Measurements from ENCODE around the gene SLC16A3.

The SLC16A3 gene

DNA sequence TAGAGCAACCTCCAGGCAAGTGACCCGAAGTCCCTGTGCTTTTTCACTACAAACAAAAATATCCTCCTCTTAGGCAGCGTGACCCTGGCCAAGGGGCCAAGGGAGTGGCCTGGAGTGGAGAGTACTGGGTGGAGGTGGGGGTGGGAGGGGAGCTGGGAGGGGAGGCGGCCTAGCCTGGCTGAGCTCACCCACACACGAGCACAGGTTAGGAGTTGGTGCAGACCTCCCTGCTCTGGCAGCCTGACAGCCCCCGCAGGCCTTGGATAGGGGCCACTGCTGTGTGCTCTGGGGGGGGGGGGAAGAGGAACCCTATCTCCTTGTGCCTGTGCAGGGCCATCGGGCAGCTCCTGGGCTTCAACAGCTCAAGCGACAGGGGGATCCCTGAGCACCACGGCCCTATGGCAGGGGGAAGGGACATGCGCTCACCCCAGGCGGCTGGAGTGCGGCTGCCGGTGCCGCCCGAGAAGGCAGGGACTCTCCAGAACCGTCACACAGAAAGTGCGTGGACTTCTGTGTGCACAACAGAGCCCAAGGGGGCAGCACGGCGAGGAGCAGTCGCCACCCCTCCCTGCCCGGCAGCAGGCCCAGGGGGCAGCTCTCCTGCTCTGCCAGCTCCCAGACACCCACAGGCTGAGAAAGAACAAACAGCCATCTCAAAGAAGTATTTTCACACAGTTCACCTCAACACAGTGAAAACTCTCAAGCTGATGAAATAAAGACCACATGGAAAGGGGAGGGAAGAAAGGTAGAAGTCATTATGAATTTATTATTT lies 13.3 kb downstream of the SLC16A3 start:
- TF ChIP-seq GATA2 (IDR thresholded peaks at IDR 0.05; ENCODE audit: low read depth, low read length) (no peak), GATA3 (IDR thresholded peaks at IDR 0.05; ENCODE audit: low read depth, low read length) (no peak)

DNA sequence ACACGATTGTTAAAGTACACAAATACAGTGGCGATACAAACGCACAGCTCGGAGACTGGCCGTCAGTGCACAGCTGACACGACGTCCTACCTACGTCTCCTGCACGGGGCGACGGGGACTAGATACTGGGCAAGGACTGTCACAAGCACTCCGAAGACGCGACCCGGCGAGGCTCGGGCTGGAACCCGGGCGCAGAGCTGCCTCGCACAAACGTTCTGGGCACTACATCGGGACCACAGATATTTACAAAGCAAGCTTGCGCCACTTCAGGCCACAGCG lies 13.8 kb downstream of the SLC16A3 start:
- TF ChIP-seq GATA3 (IDR thresholded peaks at IDR 0.05; ENCODE audit: low read depth, low read length) (no peak), GATA2 (IDR thresholded peaks at IDR 0.05; ENCODE audit: low read depth, low read length) (no peak)

DNA sequence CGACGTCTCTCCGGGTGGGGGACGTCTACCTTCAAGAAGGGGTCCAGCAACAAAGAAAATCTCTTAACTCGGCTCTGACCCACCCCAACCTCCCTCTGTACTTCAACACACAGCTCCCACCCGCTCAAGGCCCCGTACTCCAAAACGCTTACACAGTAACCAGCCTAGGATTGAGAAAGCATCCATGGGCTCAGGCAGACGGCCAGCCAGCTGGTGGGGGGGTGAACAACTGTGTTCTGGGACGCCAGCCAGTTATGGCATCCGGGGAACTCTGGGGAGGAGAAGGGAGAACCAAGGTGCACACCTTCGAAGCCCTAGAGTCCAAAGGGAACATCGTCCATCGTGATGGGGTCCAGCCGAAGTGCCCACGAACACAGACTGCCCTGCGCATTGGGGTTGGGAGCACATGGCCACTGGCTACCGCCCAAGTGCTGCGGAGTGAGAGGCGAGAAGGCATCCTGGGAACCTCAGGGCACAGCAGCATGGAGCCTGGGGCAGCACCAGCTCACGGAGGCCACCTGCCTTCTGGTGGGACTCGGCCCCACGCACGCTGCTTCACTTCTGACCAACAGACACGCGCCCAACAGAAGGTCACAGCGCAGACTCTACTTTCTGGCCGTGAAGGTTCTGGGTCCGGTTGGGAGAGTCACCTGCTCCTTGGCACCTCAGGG lies 14.3 kb downstream of the SLC16A3 start:
- TF ChIP-seq GATA3 (IDR thresholded peaks at IDR 0.05; ENCODE audit: low read depth, low read length): no peak
- TF ChIP-seq GATA2 (IDR thresholded peaks at IDR 0.05; ENCODE audit: low read depth, low read length): no peak

DNA sequence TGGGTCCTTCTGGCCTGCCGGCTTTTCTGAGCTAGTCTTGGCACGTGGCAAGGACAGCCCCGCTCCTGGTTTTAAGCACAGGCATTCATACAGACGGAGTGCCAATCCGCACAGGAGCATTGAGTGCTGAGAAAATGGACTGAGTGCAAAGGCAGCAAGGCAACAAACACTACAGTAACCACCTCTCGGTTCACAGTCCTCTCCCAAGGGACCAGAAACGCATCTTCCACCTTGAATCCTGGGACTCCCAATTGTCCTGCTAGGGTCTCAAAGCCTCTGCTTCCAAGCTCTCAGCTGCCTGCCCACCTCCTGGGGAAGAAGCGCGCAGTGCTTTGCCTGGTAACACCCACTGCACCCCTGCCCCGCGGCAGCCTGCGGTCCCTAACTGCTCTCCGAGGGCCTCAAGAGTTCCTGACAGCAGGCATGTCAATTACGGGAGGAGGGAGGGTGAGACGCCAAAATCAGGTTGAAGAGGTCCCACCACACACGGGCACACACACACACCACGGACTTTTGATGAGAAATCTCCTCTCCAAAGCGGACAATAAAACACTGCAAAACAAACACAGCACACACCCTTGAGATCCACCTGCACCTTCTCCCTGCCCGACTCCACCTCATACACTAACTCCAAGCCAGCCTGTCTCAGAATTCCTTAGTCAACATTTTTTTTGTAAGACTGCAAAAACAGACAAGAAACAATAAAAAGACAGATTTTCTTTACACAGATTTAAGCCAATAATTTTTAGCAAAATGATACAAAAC lies 15.0 kb downstream of the SLC16A3 start:
- TF ChIP-seq GATA2 (IDR thresholded peaks at IDR 0.05; ENCODE audit: low read depth, low read length): no peak

DNA sequence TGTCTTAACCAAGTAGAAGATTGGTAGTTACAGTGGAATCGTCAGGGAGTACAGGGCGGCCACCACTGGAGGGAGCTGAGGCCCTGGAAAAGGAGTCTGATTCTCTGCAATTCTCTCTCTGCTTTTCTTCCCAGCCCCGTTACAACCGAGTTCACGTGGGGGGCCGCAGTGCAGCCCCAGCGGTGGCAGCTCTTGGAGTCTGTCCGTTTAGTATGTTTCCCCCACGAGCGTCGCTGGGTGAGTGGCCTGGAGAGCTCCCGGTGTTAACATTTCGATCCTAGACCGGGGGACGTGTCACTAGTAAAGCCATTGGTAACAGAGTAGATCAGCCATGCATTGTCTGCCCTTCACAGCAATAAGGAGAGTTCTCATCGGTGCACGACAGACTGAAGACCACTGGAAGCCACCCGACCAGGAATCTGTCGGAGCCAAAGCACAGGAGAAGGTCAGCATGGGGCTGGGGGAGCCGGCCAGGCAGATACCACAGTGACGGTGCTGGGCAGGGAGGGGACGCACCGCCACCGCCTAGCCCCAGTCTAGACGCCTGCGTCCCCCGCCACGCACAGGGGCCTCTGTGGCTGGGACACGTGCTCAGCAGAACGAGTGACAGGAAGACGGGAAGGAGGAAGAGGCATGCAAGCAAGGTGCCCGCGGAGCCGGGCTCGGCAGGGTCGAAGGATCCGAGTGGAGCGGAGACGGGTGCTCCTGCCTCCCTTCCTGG lies 15.7 kb downstream of the SLC16A3 start:
- no peak for TF ChIP-seq GATA3 (IDR thresholded peaks at IDR 0.05; ENCODE audit: low read depth, low read length)
- TF ChIP-seq GATA2 (IDR thresholded peaks at IDR 0.05; ENCODE audit: low read depth, low read length): no peak

DNA sequence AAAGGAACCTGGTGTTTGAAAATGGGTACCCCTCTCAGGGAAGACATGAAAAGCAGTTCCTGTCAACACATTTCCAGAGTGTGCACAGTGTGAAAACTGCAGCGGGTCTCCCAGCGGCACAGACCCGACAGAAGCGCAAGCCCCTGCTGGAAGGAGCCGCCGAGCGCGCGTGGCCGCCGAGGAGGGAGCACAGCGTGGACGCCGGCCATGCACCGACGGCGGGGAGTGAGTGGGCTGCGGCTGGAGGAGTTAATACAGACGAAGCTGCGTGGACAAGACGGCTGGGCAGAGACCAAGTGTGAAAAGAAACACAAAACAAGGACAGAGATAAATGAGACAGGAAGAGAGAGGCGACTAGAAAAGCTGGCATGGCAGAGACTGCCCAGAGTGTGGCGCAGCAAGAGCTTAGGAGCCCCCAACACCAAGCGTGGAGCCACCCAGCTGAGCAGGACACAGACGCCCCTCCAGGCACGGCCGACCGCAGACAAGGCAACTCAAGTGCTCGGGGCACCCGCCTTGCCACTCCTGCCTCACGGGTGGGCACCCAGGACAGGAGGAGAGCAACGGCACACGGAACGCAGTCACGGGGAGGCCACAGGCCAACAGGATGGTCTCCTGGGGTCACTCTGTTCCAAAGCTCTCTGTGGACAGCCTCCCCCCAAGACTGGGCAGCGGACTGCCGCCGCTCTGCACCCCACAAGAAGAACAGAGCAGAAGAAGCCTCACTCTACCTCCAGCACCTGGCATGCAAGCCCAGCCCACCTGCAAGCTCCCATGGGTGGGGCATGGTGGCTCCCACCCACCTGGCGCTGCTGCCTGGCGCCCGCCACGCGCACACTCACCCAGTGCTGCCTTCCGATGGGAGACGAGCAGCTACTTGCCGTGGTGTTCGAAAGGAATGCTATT lies 16.5 kb downstream of the SLC16A3 start:
- no peak for TF ChIP-seq GATA2 (IDR thresholded peaks at IDR 0.05; ENCODE audit: low read depth, low read length)
- no peak for TF ChIP-seq GATA3 (IDR thresholded peaks at IDR 0.05; ENCODE audit: low read depth, low read length)

DNA sequence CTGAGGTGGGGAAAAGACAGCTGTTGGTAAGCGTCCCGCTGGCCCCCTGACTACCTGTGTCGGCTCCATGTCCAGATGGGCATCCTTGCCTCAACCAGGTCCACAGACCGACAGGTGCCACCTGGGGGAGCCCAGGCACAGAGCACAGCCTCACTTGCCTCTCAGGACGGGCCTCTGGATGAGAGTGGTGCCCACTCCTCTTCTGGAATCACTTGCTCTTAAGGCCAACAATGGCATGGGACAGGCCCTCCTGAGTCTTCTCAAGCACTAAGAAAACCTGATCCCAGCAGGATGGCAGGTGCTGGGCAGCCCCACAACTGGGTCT lies 17.2 kb downstream of the SLC16A3 start:
- no peak for TF ChIP-seq GATA3 (IDR thresholded peaks at IDR 0.05; ENCODE audit: low read depth, low read length)
- TF ChIP-seq GATA2 (IDR thresholded peaks at IDR 0.05; ENCODE audit: low read depth, low read length): no peak

DNA sequence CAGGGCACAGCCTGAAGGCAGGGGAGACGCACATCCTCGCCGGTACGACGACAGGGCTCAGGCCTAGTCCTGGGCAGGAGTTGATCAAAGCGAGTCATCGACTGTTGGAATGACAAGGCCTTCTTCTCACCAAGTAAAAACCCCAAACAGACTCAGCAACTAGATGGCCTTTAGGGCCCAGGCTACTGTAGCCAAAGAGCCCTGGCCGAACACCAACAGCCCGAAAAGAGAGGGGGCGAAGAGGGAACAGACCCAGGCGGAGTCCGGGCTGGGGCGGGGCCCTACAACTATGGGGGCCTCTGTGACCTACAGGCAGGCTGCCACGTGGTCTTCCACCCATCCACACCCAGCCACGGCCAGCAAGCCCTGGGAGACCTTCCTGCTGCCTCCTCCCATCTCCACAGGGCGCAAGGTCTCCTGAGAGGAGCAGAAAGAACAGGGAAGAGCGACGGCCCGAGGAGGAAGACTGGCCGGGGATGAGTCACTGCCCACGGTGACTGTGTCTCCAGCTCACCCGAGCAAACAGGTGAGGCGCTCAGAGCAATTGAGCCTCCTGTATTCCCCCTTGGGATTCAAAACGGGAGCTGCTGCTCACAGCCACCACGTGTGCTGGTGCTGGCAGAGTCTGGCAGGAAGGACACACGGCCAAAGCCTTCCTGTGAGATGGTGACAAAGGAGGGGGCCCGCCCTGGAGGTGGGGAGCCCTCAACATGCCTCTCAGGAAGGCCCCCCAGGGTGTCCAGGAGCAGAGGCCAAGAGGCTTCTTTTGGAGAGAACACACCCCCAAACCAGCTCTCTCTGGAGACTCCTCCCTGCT lies 17.7 kb downstream of the SLC16A3 start:
- TF ChIP-seq GATA3 (IDR thresholded peaks at IDR 0.05; ENCODE audit: low read depth, low read length): no peak
- no peak for TF ChIP-seq GATA2 (IDR thresholded peaks at IDR 0.05; ENCODE audit: low read depth, low read length)

DNA sequence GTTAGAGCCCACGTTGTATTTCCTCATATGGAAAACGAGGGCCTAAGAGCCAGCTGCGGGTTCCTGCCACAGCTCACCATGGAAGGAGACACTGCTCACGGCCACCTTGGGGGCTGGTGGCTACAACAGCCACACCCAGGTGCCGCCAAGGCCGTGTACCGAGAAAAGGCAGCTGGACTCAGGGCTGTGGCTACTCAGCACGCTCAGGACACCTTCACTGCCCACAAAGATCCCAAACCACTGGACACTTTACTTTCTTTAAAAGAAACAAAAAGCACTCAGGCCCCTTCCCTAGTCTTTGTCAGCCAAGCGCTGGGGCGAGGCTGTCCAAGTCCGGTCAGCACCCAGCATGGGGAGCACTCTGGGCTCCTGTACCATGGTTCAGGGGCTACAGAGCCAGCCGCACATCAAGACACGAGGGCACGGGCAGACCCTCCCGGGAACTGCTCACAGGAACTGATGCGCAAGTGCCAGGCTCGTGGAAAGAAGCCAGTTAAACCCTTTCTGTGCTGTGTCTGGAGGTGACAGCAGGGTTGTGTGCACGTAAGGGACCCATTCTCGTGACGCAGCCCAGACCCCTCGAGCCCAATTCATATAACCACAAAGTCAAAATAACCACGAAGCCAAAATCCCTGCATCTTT lies 18.5 kb downstream of the SLC16A3 start:
- TF ChIP-seq GATA2 (IDR thresholded peaks at IDR 0.05; ENCODE audit: low read depth, low read length) (no peak), GATA3 (IDR thresholded peaks at IDR 0.05; ENCODE audit: low read depth, low read length) (no peak)

DNA sequence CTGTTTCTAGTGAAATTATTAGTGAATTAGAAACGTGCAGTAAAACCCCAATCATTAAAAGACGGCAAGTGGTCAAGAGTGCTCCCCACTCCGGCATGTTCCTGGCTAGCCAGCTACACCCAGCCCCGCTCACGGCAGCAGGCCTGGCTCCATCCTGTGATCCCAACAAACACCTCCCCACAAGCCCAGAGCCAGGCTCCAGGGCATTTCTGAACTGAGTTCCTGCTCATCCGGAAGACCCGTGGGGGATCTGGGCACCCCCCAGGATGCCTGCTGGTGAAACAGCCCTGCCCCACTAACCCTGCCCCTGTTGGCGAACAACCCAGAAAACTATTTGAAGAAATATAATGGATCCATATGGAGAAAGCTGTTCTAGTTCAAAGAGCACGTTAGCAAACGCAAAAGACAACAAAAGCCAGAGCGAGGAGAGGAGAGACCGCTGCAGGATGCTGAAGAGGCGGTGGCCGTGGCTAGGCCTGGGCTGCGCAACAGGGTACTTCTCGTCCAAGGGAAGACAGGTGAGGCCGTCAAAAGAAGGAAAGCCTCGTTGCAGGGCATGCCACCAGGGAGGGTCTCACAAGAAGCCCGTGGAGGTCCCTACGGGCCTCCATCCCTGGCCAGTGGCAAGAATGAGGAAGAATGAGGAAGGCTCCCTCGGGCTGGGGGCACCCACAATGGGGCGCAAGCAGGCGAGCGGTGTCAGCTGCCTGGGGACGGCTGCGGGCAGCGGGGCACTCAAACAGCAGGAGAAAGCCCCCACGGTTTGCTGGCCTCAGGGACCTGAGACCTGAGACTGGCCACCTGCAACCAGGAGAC lies 19.2 kb downstream of the SLC16A3 start:
- TF ChIP-seq GATA2 (IDR thresholded peaks at IDR 0.05; ENCODE audit: low read depth, low read length) (no peak), GATA3 (IDR thresholded peaks at IDR 0.05; ENCODE audit: low read depth, low read length) (no peak)

DNA sequence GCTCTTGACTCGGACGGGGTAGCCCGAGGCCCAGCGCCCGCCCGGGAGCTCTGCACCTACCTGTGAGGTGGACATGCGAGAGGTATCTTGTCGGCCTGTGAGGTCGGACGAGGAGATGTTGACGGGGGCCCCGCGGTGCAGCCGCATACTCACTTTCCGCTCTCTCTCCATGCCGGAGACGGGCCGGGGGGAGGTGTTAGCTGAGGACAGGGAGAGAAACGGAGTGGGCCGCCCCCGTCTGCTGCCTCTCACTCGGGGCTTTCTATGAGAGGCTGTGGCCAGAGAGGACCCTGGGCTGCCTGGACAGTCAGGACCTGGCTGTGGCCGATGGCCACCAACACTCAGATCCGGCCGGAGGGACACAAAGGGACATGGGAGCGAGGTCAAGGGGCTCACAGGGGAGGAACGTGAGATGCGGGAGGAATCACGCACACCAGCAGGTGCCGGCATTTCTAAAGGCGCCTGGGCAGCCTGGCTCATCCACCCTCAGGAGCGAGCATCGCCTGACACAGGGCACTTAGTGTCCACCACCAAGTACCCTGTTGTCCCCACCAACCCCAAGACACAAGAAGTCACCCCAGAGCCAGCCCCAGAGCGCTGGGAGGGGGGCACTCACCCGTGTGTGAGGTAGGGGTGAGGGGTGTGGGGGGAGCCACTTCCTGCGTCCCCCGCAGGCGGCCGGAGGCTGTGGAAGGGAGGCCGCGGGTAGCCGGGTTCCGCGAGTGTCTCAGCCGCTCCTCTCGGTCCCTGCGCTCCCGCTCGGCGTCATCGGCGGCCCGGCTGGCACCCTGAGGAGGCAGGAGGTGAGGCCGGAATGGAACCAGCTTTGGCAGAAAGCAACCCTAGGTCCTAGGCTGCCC lies 20.2 kb downstream of the SLC16A3 start:
- TF ChIP-seq GATA2 (IDR thresholded peaks at IDR 0.05; ENCODE audit: low read depth, low read length): no peak
- TF ChIP-seq GATA3 (IDR thresholded peaks at IDR 0.05; ENCODE audit: low read depth, low read length): no peak

All from SH-SY5Y (cell line).